LHCN-M2 (cell line): Measurements from ENCODE around the gene ARL3. TPM values are rescaled to one million over a fixed set of nuclear protein-coding genes. Genes with fewer than 3 reads are reported as not detected.
"Not testable (repeated sequence)": the region's sequence is repeated elsewhere in the genome, so short reads cannot be mapped to it uniquely, and the experiment has no call there.

Experiments
- DNase-seq: peaks from one replicate; pipeline ENCODE4 v3.0.0-alpha.2; 2012; ENCODE audit warnings: low read depth
- total RNA-seq: library from RNA; depleted of rRNA; stranded (reverse); fragments of >200 nt; gene quantifications from 2 replicates; pipeline ENCODE4 v1.2.3, GENCODE V29; 2014

Gene ARL3
- total RNA-seq, 1 experiment from 2014 or later: 10.3 TPM

DNA sequence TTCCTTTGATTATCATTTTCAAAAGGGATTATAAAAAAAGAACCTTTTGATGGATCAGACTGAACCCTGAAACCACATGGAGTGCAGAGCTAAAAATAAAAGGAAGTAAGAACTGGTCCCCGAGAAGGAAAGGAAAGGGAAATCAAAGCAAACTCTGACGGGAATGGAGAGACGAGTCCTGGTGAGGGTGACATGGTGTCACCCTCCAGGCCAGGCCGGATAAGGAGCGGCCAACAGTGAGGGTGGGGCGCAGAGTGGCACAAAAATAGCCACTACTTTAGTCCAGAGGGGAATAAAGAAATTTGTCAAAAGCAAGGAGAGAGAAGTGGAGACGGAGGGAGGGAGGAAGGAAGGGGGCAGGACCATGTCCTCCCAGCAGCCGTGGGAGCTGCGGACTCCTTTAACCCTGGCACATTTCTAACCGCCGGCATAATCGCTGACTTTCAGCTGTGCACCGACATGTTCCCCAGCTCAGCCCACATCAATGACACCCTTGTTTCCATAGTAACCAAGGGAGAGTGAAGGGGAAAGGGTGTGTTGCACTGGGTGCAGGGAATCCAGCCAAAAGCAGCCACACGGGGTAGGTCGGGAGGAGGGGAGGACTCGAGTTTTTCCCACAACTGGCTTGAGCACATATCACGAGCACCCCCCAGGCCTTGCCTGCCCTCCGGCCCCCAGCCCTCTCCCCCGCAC, 40.2 kb downstream of the ARL3 start:
- peak; percentile 95 for DNase-seq

DNA sequence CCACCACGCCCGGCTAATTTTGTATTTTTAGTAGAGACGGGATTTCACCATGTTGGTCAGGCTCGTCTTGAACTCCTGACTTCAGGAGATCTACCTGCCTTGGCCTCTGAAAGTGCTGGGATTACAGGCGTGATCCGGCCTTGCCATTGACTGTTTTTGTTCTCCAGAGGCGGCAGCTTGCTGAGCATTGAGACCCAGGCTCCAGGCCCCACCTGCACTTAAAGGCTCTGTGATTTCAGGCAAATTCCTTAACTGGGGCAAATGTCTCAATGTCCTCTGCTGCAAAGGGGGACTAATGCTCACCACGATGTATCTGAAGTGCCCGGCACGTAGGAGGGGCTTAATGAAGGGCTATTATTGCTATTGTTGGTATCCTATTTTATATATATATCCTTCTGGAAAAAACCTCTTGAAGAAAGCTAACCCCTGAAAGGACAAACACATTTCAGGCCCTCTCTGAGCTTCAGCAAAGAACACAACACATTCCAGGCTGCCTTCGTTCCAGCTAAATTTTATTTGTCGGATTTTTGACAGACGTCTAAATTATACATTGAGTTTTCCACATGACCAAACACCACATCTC, 40.9 kb downstream of the ARL3 start:
- no peak for DNase-seq

DNA sequence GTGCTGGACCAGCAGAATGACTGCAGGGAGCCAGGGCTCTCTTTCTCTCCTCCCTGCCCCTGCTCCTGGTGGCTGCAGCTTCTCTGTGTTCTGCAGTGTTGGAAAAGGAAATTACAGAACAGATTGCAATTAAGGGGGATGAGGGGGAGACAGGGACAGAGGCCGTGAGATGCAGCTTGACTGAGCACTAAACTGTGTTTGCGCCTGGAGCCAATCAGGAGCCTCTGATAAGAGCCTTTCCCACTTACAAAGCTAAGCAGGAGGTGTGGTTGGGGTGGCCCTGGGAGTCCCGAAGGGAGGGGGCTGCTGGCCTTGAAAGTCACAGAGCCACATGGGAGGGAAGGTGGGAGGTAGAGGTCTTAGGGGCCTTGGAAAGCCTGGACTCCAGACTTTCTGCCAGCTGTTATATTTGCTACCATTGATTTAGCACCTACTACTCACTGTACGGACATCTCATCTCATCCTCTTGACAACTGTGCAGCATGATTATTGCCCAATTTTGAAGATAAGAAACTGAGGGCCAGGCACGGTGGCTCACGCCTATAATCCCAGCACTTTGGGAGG, 43.2 kb downstream of the ARL3 start:
- DNase-seq: no peak

DNA sequence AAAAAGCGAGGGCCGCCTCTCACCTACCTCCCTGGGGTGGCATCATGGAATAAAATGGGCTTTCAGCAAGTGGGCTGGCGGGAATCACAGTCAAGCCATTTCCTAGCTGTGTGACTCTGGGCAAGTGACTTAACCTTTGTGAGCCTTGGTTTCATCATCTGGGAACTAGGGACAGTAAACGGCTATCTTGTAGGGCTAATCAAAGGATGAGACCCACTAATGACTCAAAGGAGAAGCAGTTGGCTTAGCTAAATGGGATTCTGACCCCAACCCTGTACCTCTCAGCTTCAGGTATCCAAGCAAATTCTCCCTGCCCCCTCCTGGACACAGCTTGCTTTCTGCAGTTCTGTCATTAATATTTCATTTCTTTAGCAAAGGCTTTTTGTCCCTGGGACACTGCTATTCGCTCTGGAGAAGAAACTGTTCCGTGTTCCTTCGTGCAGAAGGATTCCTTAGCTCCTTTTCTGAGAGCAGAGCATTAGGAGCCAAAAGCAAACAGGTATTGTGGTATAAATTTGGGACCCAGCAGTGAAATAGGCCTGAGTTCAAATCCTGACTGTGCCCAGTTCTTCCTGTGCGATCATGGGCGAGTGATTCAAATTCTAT, 44.0 kb downstream of the ARL3 start:
- no peak for DNase-seq

DNA sequence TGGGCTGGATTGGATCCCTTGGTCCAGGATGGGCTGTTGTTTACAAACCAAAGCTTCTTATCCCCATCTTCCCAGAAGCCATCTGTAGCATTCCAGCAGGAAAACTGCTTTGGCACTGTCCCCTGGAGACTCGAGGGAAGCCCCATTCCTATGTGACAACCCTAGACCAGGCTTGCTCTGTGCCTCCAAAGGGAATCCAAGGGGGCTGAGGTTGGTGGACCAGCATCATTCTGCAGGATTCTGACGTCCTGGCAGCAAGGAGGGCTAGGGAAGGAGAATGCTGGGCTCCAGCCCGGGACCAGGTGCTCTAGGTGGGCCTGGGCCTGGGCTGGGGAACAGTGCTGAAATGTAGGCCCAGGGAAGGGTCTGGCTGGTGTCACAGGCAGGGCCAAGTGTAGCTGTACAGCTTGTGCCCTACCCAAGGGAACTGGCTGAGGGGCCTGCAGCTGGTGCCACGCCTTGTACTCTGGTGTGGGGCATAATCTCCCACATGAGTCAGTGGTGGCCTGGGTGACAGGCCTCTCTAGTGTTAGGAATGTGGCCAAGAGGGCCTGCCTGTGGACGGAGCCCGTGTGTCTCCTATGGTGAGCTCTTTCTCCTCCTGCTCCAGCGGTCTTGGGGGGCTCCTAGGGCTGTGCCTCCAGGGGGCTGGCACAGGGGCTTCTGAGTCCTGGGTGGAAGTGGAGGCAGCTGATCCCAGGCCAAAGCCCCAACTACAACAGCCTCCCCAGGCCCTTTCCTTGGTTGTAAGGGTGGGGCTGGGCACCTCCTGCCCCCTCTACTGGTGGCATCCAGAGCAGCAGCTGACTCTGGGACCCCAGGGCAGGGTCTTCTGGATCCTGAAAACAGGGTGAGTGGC, 44.8 kb downstream of the ARL3 start:
- DNase-seq: peak; percentile 89

DNA sequence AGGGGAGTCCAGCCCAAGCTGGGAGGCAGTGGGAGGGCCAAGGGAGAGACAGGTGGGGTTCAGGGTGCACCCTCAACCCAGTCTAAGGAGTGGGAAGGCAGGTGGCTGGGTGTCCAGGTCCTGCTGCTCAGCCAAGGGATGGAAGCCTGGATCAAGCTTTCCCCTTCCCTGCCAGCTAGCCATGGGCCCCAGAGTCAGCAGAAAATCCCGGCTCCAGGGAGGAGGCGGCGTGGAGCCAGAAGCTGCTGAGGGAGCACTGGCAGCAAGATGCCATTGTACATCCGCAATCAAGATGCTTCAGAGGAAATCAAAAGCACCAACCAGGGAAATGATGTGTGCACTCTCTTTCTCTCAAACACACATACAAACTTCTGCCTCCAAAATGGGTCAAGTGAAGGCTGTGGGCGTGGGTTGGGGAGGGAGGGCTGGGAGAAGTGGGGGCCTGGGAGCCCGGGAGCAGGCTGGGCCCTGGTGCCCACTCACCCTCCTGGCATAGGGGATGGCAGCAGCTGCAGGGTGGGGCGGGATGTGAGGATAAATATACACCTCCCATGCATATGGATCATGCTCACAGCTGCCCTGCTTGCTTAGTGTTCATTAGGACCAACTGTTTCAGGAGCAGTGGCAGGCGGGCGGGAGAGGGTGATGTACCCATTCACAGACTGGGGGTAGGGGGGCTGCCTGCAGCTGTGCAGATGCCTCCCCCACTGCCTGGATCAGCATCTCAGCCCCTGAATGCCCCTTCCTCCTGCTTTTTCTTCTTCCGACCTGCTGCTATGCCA, 45.7 kb downstream of the ARL3 start:
- DNase-seq: peak; percentile 89

DNA sequence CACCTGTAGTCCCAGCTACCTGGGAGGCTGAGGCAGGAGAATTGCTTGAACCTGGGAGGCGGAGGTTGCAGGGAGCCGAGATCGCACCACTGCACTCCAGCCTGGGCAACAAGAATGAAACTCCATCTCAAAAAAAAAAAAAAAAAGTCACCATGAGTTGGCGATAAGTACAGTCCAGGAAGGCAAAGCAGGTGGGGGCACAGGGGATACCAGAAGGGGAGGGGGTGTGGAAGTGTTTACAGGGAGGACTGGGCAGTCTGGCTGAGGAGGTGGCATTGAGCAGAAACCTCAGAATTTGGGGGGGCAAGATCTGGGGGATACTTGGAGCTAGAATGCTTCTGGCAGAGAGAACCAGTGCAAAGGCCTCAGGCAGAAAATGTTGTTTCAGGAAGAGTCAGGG, 46.8 kb downstream of the ARL3 start:
- not testable (repeated sequence) for DNase-seq

DNA sequence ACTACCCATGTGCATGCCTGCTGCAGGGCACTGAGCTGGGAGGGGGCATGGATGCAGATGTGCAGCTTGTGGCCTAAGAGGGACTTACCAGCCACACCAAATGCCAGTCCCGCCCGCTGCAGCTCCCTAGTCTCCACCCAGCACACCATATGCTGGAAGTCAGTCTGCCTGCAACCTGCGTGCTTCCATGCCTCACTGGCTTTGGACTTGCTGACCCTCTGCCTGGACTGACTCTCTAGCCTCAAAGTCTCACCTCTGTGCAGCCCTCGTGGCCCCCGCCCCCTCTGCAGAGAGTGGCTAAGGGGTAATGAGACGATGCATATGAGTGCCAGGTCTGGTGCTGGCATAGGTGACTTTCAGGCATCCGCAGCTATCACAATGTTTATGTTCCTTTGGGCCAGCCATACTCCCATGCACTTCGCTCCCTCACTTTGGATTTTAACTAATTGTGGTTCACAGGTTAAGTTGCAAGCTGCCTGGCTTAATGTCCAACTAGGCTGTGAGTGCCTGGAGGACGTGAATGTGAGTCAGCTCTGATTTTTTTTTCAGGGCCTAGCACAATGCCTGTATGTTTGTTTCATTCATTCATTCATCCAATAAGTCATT, 48.2 kb downstream of the ARL3 start:
- no peak for DNase-seq

DNA sequence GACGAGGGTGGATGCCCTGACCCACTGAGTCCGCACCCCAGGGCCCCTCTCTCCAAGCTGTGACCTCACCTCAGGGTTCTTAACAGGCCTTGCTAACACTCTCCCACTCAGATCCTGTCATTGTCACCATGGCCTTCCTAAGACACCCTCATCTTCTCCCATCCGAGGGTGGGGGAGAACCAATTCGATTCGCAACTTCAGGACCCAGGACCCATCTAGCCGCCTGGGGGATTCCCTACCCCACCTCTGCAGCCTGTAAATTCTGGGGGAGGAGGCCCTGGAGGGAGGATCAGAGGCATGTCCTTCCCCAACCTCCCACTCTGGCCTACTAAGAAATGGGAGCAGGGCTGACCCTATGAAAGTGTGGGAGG, 52.6 kb downstream of the ARL3 start:
- DNase-seq: no peak

DNA sequence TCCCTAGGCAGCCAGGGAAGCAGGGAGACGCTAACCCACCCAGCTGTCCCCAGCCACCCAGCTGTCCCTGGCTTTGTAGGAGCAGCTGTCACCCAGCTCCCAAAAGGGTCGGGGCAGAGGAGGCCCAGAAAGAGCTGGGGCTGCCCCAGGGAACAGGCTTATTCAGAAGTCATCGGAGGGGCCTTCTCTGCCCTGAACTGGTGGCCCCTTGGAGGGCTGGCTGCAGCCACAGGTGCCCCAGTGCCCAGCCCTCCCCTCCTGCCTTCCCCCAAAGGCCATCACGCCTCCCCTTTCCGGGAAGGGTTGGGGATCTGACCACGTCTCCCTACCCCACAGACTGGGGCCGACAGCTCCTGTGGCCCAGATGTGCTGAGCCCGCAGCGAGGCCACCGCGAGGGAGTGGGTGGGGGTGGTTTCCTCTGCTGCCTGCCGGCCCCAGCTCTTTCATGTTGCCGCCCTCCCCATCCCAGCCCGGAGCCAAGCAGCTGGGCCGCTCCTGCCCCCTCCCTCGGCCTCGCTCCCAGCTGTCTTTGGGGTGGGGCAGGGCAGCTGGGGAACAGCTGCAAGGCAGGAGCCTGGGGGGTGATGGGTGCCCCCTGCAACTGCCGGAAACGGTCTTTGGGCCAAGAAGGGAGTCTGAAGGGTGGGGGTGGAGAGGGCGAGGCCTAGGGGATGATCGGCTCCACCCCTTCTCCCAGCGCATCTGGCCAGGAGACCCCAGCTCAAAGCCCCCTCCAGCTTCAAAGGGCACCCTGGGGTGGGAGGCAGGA, 53.1 kb downstream of the ARL3 start:
- DNase-seq: peak; percentile 95

DNA sequence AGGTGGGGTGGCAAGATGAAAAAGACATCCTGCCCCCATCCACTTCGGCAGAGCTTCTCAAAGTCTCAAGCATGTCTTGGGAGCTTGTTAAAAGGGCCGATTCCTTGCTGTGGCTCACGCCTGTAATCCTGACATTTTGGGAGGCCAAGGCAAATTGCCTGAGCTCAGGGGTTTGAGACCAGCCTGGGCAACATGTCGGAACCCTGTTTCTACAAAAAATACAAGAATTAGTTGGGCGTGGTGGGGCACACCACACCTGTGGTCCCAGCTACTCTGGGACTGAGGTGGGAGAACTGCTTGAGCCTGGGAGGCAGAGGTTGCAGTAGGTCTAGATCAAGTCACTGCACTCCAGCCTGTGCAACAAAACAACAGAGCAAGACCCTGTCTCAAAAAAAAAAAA, 55.4 kb downstream of the ARL3 start:
- DNase-seq: no peak

DNA sequence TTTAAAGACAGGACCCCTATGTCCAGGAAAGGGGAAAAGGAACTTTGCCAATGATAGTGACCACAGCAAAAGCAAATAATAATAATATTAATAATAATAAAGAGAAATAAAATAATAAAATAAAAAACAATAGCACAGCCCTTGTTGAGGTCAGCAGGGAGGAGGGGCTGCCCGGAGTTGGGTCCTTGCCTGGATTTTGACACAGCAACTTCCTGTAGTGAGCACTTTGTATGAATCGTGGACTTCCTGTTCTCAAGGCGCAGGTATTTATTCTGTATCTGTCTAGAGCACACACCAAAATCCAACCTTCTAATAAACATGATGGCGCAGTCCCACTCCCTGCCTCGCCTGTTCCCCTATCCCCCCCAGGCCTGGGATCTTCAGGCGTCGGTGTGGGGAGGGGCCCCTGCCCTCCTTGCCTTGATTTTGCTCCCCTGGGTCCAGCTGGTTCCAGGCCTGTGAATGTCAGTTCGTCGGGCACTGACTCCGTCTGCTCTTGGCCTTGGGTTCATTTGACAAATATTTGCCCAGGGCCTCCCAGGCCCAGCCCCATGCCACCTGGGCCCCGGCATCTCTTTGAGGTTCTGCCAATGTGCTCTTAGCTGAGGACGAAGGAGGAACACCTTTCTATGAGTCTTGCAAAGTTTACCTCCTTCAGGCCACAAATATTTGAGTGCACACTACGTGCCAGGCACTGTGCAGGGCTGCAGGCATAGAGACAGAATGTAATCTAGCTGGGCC, 56.0 kb downstream of the ARL3 start:
- DNase-seq: no peak

DNA sequence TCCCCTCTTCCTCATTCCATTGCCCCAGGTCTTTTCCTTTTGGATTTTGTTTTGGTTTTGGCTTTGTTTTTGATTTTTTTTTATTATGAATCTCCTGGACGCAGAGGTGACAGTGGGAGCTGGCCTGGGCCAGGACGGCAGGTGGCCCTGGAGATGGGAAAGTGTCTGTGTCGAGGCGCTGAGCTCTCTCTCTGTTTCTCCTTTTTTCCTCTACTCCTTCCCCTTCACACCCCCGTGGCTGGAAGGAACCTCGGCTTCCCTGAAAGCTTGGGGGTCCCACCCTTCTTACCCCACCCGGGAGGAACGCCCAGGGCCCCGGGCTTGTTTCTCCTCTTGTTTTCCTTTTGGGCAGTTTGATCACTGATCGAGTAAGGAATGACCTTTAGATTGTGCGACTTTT, 56.7 kb downstream of the ARL3 start:
- no peak for DNase-seq

DNA sequence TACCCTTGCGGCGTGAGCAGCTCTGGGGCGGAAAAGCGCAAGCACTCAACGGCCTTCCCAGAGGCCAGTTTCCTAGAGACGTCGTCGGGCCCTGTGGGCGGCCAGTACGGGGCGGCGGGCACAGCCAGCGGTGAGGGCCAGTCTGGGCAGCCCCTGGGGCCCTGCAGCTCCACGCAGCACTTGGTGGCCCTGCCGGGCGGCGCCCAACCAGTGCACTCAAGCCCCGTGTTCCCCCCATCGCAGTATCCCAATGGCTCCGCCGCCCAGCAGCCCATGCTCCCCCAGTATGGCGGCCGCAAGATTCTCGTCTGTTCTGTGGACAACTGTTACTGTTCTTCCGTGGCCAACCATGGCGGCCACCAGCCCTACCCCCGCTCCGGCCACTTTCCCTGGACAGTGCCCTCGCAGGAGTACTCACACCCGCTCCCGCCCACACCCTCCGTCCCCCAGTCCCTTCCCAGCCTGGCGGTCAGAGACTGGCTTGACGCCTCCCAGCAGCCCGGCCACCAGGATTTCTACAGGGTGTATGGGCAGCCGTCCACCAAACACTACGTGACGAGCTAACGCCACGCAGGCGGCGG, 57.3 kb downstream of the ARL3 start:
- DNase-seq: no peak

DNA sequence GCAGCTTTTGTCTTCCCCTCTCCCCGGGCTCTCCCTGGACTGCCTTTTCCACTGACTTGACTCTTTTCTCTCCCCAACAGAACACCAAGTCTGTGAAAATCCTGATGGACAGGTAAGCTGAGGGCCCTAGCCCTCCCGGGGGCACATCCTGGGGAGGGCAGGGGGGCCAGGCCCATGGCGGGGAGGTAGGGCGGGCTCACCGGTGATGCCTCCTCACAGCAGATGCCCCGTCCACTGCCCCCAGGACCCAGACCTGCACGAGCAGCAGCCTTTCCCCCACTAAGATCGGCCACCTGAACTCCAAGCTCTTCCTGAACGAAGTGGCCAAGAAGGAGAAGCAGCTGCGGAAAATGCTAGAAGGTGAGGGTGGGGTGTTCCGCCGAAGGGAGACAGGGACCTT, 58.2 kb downstream of the ARL3 start:
- DNase-seq: no peak

DNA sequence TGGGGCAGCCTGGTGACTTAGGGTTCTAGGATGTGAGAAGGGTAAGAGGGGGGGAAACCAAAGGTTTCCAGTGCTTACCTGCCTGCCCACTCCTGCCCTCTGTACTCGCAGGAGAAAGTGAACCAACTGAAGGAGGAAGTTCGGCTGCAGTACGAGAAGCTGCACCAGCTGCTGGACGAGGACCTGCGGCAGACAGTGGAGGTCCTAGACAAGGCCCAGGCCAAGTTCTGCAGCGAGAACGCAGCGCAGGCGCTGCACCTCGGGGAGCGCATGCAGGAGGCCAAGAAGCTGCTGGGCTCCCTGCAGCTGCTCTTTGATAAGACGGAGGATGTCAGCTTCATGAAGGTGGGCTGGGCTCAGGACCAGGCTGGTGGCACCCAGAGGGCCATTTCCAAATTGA, 59.2 kb downstream of the ARL3 start:
- DNase-seq: no peak

DNA sequence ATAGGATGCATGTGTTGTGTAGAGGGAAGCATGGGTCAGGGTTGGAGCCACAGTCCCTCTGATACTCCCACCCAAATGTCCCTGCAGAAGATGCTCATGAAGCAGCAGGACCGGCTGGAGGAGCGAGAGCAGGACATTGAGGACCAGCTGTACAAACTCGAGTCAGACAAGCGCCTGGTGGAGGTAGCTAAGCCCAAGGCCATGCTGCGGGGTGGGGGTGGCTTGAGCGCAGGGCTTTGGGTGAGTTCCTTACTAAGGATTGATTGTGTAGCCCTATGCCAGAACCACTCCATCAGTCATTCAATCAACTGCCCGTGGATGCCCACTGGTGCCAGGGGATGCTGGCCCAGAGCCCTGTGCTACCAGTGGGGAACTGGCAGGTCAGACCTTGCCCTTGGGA, 59.6 kb downstream of the ARL3 start:
- DNase-seq: no peak

DNA sequence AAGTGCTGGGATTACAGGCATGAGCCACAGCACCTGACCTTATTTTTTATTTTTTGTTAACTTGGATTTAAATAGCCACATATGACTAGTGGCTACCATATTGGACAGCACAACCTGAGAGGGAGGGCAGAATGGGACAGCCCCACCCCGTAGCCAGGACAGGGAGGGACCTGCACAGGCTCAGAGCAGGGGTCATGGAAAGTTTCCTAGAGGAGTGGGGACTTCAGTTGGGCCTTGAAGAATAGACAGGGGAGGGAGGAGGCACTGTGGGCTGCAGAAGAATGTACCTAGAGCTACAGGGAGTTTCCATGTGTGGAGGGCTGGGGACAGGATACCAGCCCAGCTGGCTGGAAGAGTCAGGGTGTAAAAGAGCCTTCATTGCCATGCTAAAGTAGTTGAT, 61.1 kb downstream of the ARL3 start:
- DNase-seq: no peak
